ENCODE measurements around the gene PPM1D.

PPM1D gene

DNA sequence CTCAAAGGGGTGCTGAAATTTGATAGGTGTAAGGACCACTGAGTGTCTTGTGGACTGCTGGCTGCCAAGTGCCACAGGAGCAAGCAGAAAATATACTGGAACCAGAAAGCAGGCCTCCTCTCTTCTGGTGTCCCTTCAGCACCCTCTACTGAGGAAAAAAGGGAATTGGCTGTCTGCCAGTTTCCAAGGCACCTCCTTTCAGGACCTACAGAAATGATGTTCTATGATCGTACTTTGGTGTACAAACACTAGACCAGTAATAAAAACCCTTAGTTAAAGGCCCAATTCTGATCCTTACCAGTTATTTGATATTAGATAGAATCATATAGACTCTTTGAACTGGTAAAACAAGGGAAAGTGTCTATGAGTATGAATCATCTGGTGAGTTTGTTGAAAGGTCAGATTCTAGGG is 41.8 kb downstream of the PPM1D start (continued):
- TF ChIP-seq, protein P1, sequence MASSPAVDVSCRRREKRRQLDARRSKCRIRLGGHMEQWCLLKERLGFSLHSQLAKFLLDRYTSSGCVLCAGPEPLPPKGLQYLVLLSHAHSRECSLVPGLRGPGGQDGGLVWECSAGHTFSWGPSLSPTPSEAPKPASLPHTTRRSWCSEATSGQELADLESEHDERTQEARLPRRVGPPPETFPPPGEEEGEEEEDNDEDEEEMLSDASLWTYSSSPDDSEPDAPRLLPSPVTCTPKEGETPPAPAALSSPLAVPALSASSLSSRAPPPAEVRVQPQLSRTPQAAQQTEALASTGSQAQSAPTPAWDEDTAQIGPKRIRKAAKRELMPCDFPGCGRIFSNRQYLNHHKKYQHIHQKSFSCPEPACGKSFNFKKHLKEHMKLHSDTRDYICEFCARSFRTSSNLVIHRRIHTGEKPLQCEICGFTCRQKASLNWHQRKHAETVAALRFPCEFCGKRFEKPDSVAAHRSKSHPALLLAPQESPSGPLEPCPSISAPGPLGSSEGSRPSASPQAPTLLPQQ (tag by site-specific recombination; IDR thresholded peaks at IDR 0.05): no peak
- TF ChIP-seq ZNF112 (tag by site-specific recombination; IDR thresholded peaks at IDR 0.05): no peak
- TF ChIP-seq ZNF510 (tag by site-specific recombination; IDR thresholded peaks at IDR 0.05; ENCODE audit: insufficient replicate concordance): no peak
- TF ChIP-seq, protein P2, sequence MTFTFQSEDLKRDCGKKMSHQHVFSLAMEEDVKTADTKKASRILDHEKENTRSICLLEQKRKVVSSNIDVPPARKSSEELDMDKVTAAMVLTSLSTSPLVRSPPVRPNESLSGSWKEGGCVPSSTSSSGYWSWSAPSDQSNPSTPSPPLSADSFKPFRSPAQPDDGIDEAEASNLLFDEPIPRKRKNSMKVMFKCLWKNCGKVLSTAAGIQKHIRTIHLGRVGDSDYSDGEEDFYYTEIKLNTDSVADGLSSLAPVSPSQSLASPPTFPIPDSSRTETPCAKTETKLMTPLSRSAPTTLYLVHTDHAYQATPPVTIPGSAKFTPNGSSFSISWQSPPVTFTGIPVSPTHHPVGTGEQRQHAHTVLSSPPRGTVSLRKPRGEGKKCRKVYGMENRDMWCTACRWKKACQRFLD (tag by site-specific recombination; IDR thresholded peaks at IDR 0.05): no peak
- TF ChIP-seq ZNF677 (tag by site-specific recombination; IDR thresholded peaks at IDR 0.05): no peak
- TF ChIP-seq ZNF837 (tag by site-specific recombination; IDR thresholded peaks at IDR 0.05): no peak
- TF ChIP-seq, protein P3, sequence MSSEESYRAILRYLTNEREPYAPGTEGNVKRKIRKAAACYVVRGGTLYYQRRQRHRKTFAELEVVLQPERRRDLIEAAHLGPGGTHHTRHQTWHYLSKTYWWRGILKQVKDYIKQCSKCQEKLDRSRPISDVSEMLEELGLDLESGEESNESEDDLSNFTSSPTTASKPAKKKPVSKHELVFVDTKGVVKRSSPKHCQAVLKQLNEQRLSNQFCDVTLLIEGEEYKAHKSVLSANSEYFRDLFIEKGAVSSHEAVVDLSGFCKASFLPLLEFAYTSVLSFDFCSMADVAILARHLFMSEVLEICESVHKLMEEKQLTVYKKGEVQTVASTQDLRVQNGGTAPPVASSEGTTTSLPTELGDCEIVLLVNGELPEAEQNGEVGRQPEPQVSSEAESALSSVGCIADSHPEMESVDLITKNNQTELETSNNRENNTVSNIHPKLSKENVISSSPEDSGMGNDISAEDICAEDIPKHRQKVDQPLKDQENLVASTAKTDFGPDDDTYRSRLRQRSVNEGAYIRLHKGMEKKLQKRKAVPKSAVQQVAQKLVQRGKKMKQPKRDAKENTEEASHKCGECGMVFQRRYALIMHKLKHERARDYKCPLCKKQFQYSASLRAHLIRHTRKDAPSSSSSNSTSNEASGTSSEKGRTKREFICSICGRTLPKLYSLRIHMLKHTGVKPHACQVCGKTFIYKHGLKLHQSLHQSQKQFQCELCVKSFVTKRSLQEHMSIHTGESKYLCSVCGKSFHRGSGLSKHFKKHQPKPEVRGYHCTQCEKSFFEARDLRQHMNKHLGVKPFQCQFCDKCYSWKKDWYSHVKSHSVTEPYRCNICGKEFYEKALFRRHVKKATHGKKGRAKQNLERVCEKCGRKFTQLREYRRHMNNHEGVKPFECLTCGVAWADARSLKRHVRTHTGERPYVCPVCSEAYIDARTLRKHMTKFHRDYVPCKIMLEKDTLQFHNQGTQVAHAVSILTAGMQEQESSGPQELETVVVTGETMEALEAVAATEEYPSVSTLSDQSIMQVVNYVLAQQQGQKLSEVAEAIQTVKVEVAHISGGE (tag by site-specific recombination; conservative IDR thresholded peaks at IDR 0.05; ENCODE audit: low read depth): no peak
- peak; percentile 36 for TF ChIP-seq ZNF529 (tag by site-specific recombination; IDR thresholded peaks at IDR 0.05; ENCODE audit: insufficient replicate concordance)
- no peak for TF ChIP-seq ZNF23 (tag by site-specific recombination; IDR thresholded peaks at IDR 0.05; ENCODE audit: borderline replicate concordance)
- peak; percentile 24; the same call in 1 of the 2 replicates for TF ChIP-seq ZNF214 (tag by site-specific recombination; IDR thresholded peaks at IDR 0.05; ENCODE audit: borderline replicate concordance)
- no peak for TF ChIP-seq SALL2 (tag by site-specific recombination; IDR thresholded peaks at IDR 0.05; ENCODE audit: borderline replicate concordance)
- TF ChIP-seq, protein P4, sequence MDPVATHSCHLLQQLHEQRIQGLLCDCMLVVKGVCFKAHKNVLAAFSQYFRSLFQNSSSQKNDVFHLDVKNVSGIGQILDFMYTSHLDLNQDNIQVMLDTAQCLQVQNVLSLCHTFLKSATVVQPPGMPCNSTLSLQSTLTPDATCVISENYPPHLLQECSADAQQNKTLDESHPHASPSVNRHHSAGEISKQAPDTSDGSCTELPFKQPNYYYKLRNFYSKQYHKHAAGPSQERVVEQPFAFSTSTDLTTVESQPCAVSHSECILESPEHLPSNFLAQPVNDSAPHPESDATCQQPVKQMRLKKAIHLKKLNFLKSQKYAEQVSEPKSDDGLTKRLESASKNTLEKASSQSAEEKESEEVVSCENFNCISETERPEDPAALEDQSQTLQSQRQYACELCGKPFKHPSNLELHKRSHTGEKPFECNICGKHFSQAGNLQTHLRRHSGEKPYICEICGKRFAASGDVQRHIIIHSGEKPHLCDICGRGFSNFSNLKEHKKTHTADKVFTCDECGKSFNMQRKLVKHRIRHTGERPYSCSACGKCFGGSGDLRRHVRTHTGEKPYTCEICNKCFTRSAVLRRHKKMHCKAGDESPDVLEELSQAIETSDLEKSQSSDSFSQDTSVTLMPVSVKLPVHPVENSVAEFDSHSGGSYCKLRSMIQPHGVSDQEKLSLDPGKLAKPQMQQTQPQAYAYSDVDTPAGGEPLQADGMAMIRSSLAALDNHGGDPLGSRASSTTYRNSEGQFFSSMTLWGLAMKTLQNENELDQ (tag by site-specific recombination; IDR thresholded peaks at IDR 0.05; ENCODE audit: low read depth): no peak
- no peak for TF ChIP-seq ZNF423 (tag by site-specific recombination; IDR thresholded peaks at IDR 0.05)
- TF ChIP-seq ZNF664 (tag by site-specific recombination; IDR thresholded peaks at IDR 0.05): 0 out of 2 replicates have a peak, but pooled peaks have one; percentile 8
- no peak for TF ChIP-seq ZNF416 (tag by site-specific recombination; IDR thresholded peaks at IDR 0.05)
- no peak for TF ChIP-seq ZFHX2 (tag by site-specific recombination; conservative IDR thresholded peaks at IDR 0.05)
- TF ChIP-seq, protein P5, sequence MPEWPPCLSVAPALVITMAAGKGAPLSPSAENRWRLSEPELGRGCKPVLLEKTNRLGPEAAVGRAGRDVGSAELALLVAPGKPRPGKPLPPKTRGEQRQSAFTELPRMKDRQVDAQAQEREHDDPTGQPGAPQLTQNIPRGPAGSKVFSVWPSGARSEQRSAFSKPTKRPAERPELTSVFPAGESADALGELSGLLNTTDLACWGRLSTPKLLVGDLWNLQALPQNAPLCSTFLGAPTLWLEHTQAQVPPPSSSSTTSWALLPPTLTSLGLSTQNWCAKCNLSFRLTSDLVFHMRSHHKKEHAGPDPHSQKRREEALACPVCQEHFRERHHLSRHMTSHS (tag by site-specific recombination; IDR thresholded peaks at IDR 0.05): no peak
- TF ChIP-seq RBAK (tag by site-specific recombination; IDR thresholded peaks at IDR 0.05): no peak
- TF ChIP-seq, protein P6, sequence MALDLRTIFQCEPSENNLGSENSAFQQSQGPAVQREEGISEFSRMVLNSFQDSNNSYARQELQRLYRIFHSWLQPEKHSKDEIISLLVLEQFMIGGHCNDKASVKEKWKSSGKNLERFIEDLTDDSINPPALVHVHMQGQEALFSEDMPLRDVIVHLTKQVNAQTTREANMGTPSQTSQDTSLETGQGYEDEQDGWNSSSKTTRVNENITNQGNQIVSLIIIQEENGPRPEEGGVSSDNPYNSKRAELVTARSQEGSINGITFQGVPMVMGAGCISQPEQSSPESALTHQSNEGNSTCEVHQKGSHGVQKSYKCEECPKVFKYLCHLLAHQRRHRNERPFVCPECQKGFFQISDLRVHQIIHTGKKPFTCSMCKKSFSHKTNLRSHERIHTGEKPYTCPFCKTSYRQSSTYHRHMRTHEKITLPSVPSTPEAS (tag by site-specific recombination; IDR thresholded peaks at IDR 0.05): no peak
- no peak for TF ChIP-seq WT1 (tag by site-specific recombination; IDR thresholded peaks at IDR 0.05)
- no peak for TF ChIP-seq ZSCAN16 (tag by site-specific recombination; IDR thresholded peaks at IDR 0.05)
- TF ChIP-seq ZNF10 (tag by site-specific recombination; IDR thresholded peaks at IDR 0.05): no peak
- TF ChIP-seq, protein P7, sequence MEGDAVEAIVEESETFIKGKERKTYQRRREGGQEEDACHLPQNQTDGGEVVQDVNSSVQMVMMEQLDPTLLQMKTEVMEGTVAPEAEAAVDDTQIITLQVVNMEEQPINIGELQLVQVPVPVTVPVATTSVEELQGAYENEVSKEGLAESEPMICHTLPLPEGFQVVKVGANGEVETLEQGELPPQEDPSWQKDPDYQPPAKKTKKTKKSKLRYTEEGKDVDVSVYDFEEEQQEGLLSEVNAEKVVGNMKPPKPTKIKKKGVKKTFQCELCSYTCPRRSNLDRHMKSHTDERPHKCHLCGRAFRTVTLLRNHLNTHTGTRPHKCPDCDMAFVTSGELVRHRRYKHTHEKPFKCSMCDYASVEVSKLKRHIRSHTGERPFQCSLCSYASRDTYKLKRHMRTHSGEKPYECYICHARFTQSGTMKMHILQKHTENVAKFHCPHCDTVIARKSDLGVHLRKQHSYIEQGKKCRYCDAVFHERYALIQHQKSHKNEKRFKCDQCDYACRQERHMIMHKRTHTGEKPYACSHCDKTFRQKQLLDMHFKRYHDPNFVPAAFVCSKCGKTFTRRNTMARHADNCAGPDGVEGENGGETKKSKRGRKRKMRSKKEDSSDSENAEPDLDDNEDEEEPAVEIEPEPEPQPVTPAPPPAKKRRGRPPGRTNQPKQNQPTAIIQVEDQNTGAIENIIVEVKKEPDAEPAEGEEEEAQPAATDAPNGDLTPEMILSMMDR (tag by site-specific recombination; IDR thresholded peaks at IDR 0.05): peak; percentile 68; the same call in 1 of the 2 replicates
- TF ChIP-seq ZNF48 (tag by site-specific recombination; IDR thresholded peaks at IDR 0.05): no peak
- TF ChIP-seq ZBTB17 (tag by site-specific recombination; IDR thresholded peaks at IDR 0.05): peak; percentile 31; the same call in 1 of the 2 replicates
- TF ChIP-seq, protein P8, sequence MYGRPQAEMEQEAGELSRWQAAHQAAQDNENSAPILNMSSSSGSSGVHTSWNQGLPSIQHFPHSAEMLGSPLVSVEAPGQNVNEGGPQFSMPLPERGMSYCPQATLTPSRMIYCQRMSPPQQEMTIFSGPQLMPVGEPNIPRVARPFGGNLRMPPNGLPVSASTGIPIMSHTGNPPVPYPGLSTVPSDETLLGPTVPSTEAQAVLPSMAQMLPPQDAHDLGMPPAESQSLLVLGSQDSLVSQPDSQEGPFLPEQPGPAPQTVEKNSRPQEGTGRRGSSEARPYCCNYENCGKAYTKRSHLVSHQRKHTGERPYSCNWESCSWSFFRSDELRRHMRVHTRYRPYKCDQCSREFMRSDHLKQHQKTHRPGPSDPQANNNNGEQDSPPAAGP (tag by site-specific recombination; IDR thresholded peaks at IDR 0.05): no peak
- peak; percentile 78 for TF ChIP-seq FEZF1 (tag by site-specific recombination; IDR thresholded peaks at IDR 0.05)

All from HEK293 (cell line).